Uterus (tissue), 4 donors: ENCODE data around the gene HSPA4. TPM values are rescaled to one million over a fixed set of nuclear protein-coding genes. Genes with fewer than 3 reads are reported as not detected.

Source experiments
- DNase-seq, 2 donors: peaks; one replicate each; pipeline ENCODE4 v3.0.0-alpha.2; 2019 to 2020
- H3K27ac ChIP-seq, 2 donors: fragments of 200-600 bp; sonication (generic); 1 replicate in 1 of 2; 2 replicates in 1 of 2; pipeline ENCODE4 v1.5.1; 2016 to 2018
- H3K27me3 ChIP-seq, 2 donors: fragments of 200-600 bp; sonication (generic); one replicate each; pipeline ENCODE4 v1.5.1; 2018 to 2019; ENCODE audit warnings: control low read depth in 1 of 2
- H3K36me3 ChIP-seq, 2 donors: fragments of 200-600 bp; sonication (generic); one replicate each; pipeline ENCODE4 v1.5.1; 2019; ENCODE audit warnings: control low read depth in 1 of 2
- H3K4me1 ChIP-seq, 2 donors: fragments of 200-600 bp; sonication (generic); one replicate each; pipeline ENCODE4 v1.5.1; 2018 to 2019; ENCODE audit warnings: control low read depth in 1 of 2
- H3K4me3 ChIP-seq, 2 donors: fragments of 200-600 bp; sonication (generic); 1 replicate in 1 of 2; 2 replicates in 1 of 2; pipeline ENCODE4 v1.5.1; 2018 to 2019; ENCODE audit warnings: mild to moderate bottlenecking in 1 of 2
- H3K9me3 ChIP-seq, 2 donors: fragments of 200-600 bp; sonication (generic); one replicate each; pipeline ENCODE4 v1.5.1; 2019; ENCODE audit warnings: control low read depth in 1 of 2
- CTCF ChIP-seq, 4 experiments: fragments of 200-600 bp in 2 of 4; fragments of 450-650 bp in 2 of 4; sonication (generic) in 2 of 4; IDR thresholded peaks; one replicate each; pipeline ENCODE4 v1.5.1; 2016 to 2019; ENCODE audit warnings: antibody characterized with exemption in 4 of 4, mild to moderate bottlenecking in 2 of 4, moderate library complexity in 1 of 4
- POLR2A ChIP-seq, 2 donors: fragments of 450-650 bp; IDR thresholded peaks; one replicate each; pipeline ENCODE4 v1.6.1; 2016; ENCODE audit warnings: antibody characterized with exemption in 2 of 2, mild to moderate bottlenecking in 1 of 2, moderate library complexity in 1 of 2
- intact Hi-C: fragments of 100-400 bp; cut with DNase I; formaldehyde crosslinking; loops from one replicate; pipeline ENCODE4 v1.15.1; 2023; ENCODE audit warnings: low total_unique reads
- total RNA-seq, 4 donors: library from RNA; depleted of rRNA in 3 of 4; stranded (reverse); fragments of >200 nt in 3 of 4; gene quantifications; one replicate each; pipeline versions ENCODE4 v1.1.0 to v1.2.4, GENCODE V29; 2014 to 2023
- donor health status: DM: yes; HTN: yes; CAD: no.

The HSPA4 gene
- total RNA-seq, 4 donors from 2014 or later = 22.4 to 107 (median 72.4) TPM

- Histone ChIP-seq H3K4me1 (no peaks in the 10 kb centered on the region), H3K4me3 (no peak overlapping the region), H3K27ac (no peak overlapping the region), H3K27me3 (no peaks in the 10 kb centered on the region), H3K9me3 (no peaks in the 10 kb centered on the region), H3K36me3 (no peaks in the 10 kb centered on the region)
- intact Hi-C loops = no loop called here
- no peak for DNase-seq
- TF ChIP-seq CTCF (IDR thresholded peaks at IDR 0.05) (no peak), POLR2A (IDR thresholded peaks at IDR 0.05) (no peak)
Measured at GRCh38 chr5:133124891-133125290, 73.1 kb downstream of the HSPA4 start.

GRCh38 chr5:133128066-133128465 is 76.3 kb downstream of the HSPA4 start:
- DNase-seq = no peak
- TF ChIP-seq CTCF (IDR thresholded peaks at IDR 0.05) (no peak), POLR2A (IDR thresholded peaks at IDR 0.05) (no peak)
- no peak overlapping the region for H3K27ac ChIP-seq
- no peaks in the 10 kb centered on the region for H3K36me3 ChIP-seq
- no peaks in the 10 kb centered on the region for H3K9me3 ChIP-seq
- H3K27me3 ChIP-seq = no peaks in the 10 kb centered on the region
- H3K4me3 ChIP-seq = no peak overlapping the region
- intact Hi-C loops = no loop called here
- no peaks in the 10 kb centered on the region for H3K4me1 ChIP-seq

- no peaks in the 10 kb centered on the region for H3K4me1 ChIP-seq
- no peak for TF ChIP-seq CTCF (IDR thresholded peaks at IDR 0.05)
- TF ChIP-seq POLR2A (IDR thresholded peaks at IDR 0.05) = no peak
Measured at GRCh38 chr5:133129289-133129688, 77.5 kb downstream of the HSPA4 start.

GRCh38 chr5:133129950-133130349 is 78.1 kb downstream of the HSPA4 start:
- Histone ChIP-seq H3K36me3 (no peaks in the 10 kb centered on the region), H3K4me1 (no peaks in the 10 kb centered on the region), H3K27me3 (no peaks in the 10 kb centered on the region), H3K27ac (no peak overlapping the region), H3K4me3 (no peak overlapping the region), H3K9me3 (no peaks in the 10 kb centered on the region)
- no peak for DNase-seq
- intact Hi-C loops = no loop called here
- TF ChIP-seq CTCF (IDR thresholded peaks at IDR 0.05) (no peak), POLR2A (IDR thresholded peaks at IDR 0.05) (no peak)

More at GRCh38 chr5:133129289-133129688, 77.5 kb downstream of the HSPA4 start:
- Histone ChIP-seq H3K4me3 (no peak overlapping the region), H3K9me3 (no peaks in the 10 kb centered on the region), H3K36me3 (no peaks in the 10 kb centered on the region), H3K27me3 (no peaks in the 10 kb centered on the region), H3K27ac (no peak overlapping the region)
- no peak for DNase-seq
- intact Hi-C loops = no loop called here

- Histone ChIP-seq H3K36me3 (no peaks in the 10 kb centered on the region), H3K4me1 (no peaks in the 10 kb centered on the region), H3K4me3 (no peak overlapping the region), H3K9me3 (no peaks in the 10 kb centered on the region), H3K27ac (no peak overlapping the region), H3K27me3 (no peaks in the 10 kb centered on the region)
- DNase-seq = no peak
- TF ChIP-seq CTCF (IDR thresholded peaks at IDR 0.05) = no peak
- intact Hi-C loops = no loop called here
Measured at GRCh38 chr5:133130387-133131118, 78.7 kb downstream of the HSPA4 start.
